Raji (cell line): ENCODE data around the gene PIP4K2C.
A peak's percentile ranks its signal among the peaks of the same experiment; 100 is the strongest.

Experiments used
- POLR2A ChIP-seq: IDR thresholded peaks from 2 replicates; pipeline ENCODE4 v1.6.1; 2011; ENCODE audit warnings: low read depth, low read length, control low read depth; ENCODE audit not compliant: insufficient read depth

PIP4K2C gene

DNA sequence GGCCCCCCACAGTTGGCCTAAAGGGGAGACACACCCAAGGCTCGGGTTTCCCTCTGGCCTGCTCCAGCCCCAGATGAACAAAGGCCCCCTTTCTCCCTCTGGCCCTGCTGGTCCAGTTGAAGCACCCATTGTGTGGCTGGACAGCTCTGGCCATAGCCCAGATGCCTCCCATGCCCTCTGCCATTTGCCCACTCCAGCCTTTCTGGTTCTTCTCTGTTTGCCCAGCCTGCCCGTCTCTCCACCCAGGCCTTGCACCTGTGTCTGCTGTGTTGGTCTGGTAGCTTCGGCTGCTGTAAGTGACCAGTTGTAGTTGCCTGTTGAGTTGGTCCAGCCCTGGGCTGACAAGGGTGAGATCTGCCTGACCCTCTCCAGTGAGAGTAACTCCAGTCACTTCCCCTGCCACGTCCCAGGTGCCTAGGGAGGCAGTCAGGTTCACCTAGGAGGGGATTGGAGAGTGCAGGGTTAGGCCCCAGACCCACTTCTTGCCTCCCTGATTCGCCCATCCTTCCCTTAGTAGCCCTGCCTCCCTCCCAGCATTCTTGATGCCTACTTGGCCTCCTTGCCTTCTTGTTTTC lies 39.0 kb downstream of the PIP4K2C start:
- TF ChIP-seq POLR2A = no peak

DNA sequence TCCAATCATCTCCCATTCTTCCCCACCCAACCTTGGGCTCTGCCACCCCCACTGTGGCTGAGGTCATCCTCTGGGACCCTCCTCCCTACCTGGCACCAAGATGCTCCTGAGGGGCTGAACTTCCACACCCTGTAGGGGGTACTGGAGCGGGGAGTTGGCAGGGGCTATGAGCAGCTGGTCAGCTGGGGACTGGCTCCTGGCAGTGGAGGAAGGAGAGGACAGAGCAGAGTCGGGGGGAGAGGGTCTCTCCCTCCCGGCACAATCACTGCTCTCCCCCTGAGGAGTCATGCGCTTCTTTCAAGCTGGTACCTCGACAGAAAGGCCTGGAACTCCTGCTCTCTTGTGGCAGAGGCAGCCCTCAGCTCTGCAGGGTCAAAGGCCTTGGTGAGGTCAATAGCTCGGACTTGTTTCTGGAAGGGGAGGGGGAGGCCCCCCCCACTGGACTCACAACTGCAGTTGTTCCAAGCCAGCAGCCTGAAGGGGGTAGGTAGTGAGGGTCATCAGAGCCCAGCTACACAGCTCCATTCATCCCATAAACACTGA lies 40.0 kb downstream of the PIP4K2C start:
- no peak for TF ChIP-seq POLR2A

DNA sequence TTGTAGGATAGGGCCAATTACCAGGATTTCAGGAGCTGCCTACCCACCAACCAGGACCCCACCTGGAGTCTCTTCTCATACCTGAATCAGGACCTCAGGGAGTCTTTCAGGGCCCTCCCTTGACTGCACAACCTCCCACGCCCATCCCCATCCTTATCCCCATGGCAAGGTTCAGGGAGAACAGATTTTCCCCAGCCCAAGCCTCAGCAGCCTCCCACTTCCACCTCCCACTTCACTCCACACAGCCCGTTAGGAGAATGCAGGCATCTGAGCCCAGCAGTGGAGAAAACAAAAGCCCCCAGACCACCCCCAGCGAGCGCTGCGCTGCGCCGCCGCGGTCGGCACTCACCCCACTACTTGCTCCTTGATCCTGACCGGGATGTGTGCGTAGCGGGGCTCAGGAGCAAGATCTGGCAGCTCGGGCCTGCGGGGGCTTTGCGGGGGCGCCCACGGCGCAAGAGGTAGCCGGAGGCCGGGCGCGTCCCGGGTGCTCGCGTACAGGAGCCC lies 40.6 kb downstream of the PIP4K2C start:
- no peak for TF ChIP-seq POLR2A

DNA sequence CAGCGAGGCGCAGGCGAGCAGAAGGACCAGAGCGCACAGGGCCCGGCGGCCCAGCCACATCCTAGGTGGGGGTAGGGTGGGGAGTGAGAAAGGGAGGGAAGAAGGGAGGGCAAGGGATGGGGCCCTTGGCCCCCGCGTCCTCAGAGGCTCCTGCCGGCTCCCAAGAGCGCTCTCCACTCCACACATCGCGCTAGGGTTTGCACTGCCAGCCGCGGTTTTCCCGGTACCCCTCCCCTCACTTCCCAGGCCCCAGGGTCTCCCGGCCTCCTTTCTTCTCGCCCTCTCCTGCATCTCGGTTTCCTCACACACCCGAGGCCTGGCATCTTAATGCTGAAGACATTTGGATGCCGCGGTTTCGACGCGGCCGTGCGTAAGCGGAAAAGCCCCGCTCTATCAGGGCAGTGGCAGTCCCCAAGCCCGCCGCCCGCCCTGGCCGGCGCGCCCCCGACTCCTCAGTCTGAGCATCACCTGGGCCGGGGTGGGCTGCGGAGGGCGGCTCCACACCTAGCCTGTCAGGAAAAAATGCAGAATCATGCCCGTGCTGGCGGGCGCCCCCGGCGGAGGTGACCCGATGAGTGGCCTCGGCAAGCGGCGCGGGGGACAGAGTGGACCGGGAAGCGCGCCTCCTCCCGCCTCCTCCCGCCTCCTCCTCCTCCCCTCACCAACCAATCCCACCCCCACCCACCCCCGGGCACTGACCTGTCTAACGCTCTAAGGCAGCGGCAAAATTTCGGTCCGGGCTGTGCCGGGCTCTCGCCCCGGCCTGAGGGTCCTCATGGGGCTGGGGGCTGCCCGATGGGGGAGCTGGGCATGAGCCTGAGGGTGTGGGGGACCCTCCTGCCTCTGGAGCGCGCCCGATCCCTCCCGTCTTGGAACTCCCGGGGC lies 41.3 kb downstream of the PIP4K2C start:
- no peak for TF ChIP-seq POLR2A

DNA sequence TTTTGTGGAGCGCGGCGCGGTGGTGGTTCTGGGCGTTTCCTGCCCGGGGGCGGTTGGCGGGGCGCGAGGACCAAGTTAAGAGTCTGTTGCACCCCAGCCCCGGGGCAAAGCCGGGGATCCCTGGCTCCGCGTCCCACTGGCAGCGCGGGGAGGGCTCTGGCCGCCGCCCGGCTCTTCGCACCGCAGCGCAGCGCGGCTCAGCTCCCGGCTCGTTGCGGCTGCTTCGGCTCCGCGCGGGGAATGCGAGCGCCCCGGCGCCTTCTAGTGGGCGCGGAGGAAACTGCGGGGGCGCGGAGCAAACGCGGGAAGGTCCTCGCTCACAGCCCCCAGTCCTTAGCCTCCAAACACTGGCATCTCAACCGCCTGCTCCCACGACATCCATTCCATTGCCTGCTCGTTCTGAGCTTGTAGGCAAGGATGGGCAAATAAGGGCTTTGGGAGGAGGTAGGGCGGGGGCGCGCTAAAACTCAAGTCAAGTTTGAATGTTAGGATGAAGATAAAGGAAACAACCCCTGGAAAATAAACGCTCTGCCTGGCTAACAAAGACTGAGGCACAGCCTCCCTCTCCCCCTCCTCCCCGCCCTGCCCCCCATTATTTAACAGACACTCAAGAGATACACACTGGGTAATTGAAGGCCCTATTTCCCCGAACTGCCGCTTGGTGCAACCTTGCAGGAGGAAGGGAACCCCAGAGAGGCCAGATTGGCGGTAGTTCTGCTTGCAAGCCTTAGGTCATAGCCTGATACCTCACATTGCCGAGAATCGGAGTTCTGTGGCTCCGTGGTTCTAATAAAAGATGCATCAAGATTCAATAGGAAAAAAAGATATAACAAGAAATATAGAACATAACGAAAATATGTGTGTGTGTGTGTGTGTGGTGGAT lies 42.2 kb downstream of the PIP4K2C start, which contains the start of gene B4GALNT1:
Gene B4GALNT1, minus strand, starts transcription at position 244 of the 883 bp plus-strand sequence. CDS start 1,069 bp downstream, outside the sequence.
- TF ChIP-seq POLR2A = peak; percentile 39; the same call in 1 of the 2 replicates

DNA sequence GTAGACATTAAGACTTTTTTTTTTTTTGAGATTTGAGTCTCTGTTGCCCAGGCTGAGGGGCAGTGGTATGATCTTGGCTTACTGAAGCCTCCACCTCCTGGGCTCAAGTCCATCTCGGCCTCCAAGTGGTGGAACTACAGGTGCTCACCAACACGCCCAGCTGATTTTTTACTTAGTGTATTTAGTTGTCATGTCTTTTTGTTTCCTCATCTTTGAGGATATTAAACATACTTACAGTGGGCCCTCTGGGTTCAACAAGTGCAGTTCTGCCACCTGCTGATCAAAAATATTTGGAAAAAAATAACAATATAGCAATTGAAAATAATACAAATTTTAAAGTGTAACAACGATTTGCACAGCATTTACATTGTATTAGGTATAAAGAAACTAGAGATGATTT lies 46.4 kb downstream of the PIP4K2C start:
- no peak for TF ChIP-seq POLR2A

DNA sequence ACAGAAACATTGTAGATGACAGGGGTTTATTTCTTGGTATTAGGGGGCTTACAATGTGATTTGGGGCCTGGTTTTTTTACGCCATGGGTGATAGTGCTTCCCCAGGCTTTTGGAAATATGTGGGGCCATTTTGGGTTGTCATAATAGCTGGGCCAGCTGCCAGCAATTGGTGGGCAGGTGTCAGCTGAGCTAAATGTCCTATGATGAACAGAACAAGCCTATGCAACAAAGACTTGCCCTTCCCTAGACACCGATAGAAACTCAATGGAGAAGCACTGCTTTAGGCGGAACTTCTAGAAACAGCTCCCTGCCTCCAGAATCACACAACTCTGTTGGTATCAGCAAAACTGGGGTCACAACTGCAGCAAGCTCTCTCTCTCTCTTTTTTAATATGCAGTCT lies 47.1 kb downstream of the PIP4K2C start:
- TF ChIP-seq POLR2A = no peak

DNA sequence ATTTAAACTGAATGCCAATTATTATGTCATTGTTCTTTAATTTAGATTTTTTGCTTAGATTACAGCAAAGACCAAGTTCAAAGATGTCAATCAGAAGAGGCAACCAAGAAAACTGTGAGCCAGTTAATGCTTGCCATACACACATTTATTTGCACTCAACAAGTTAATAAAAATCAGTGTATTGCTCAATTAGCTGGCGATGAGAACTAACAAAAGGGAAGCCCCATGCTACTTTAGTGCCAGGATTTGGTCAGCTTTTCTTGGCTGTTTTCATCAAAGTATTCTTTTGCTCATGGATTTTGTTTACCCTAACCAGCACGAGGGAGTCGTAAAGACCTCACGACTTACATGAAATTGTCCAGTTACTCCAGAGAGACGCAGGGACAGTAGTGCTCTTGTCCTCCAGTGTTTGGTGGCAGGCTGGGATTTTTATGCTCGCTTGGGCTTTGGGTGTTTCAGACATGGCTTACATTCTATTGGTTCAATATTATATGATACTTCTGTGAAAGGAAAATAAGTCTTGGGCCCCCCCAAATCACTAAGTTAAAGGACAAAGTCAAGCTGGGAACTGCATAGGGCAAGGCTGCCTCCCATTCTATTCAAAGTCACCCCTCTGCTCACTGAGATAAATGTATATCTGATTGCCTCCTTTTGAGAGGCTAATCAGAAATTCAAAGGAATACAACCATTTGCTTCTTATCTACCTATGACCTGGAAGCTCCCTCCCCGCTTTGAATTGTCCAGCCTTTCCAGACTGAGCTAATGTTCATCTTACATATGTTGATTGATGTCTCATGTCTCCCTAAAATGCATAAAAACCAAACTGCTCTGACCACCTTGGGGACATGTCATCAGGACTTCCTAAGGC lies 49.4 kb downstream of the PIP4K2C start:
- no peak for TF ChIP-seq POLR2A

DNA sequence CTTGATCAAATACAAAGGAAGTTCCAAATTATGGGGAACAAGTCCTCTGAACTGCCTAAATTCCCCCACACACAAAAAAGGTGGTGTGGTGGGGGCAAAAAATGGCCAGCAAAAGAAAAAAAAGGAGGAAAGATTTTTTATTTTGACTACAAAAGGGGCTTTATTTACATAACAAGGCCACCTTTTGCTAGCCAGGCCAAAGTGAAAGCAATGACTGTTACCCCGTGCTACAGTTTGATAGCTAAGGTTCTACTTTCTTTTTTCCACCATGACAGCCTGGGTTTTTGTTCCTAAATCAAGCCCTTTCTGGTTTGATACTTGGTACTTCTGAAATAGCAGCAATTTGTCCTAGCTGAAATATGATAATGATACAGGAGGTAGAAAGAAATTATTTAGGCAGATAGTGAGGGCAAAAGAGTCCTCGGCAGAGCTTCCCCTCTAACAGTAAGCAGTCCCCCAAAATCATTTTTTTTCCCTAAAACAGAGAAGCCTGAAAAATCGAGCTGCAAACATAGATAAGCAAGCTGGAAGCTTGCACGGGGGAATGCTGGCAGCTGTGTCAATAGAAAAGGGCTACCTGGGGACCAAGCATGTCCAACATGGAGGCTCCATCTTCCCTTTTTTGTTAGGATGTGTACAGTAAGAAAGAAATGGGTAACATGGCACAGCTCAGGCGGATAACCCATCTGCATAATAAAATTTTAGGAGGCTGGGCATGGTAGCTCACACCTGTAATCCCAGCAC lies 50.9 kb downstream of the PIP4K2C start:
- TF ChIP-seq POLR2A = no peak
